ENCODE measurements around the gene TMEM63C.
A peak's percentile ranks its signal among the peaks of the same experiment; 100 is the strongest.

TMEM63C gene

DNA sequence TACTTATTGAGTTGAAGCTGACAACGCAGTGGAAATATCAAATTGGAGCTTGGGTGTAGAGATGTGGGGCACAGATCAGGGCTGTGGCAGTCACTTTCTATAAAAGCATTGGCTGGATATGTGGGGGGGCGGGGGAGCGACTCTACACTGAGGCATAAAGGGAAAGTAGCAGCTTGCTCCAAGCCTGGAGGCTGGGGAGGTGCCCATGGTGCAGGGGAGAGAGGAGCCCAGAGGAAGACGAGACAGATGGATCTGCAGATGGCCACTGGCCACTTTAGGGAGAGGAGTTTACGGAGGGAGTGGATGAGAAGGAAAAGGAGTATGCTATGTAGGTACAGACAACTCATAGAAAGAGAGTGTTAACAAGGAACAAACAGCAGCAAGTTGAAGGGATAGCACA, 102.9 kb downstream of the TMEM63C start:
- no peak for DNase-seq

GRCh38 chr14:77286576-77286975, 105.0 kb downstream of the TMEM63C start:
- no peak for DNase-seq

- DNase-seq: no peak
These were observed 109.1 kb downstream of the TMEM63C start for GRCh38 chr14:77290705-77291104.

DNA sequence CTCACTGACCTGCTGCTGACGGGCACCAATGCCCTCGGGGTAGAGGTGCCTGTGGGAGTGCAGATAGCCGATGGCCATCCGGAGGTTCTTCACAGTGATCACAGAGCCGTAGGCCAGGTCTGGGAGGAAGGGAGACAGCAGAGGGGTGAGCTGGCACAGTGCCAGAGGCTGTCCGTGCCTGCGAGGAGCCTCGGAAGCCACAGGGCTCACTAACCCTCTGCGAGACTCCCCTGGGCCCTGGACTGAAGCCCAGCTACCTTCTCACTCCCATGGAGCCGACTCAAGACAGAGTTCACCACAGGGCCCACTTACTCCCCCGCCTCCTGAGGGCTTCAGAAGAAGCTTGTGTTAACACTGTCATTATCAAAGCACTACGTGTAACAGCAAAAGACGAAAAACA, 114.6 kb downstream of the TMEM63C start:
- no peak for DNase-seq

GRCh38 chr14:77296906-77297305, 115.3 kb downstream of the TMEM63C start:
- DNase-seq: no peak

- DNase-seq: no peak
These were observed 118.2 kb downstream of the TMEM63C start for GRCh38 chr14:77299771-77300170.

DNA sequence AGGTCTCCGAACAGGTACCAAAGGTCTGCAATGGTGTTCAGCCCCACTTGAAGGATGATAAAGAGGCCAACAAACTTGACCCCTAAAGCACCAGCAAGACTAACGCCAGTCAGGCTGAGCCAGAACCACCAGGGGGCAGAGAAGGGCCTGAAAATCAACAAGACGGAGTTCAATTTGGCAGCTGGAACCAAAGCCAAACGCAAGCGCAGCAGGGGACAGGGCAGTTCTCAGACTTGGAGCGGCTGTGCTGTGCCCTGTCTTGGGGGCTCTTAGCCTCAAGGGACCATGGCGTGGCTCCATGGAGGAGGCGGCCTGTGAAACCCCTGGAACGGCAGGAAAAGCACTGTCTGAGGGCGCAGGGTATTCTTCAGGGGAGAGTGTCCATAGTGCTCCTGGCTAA, 119.5 kb downstream of the TMEM63C start:
- DNase-seq: peak; percentile 73

GRCh38 chr14:77302926-77303325, 121.3 kb downstream of the TMEM63C start:
- DNase-seq: peak; percentile 95

- peak; percentile 93 for DNase-seq
These were observed 122.0 kb downstream of the TMEM63C start for GRCh38 chr14:77303417-77304156.

- no peak for DNase-seq
These were observed 124.1 kb downstream of the TMEM63C start for GRCh38 chr14:77305696-77306095.

DNA sequence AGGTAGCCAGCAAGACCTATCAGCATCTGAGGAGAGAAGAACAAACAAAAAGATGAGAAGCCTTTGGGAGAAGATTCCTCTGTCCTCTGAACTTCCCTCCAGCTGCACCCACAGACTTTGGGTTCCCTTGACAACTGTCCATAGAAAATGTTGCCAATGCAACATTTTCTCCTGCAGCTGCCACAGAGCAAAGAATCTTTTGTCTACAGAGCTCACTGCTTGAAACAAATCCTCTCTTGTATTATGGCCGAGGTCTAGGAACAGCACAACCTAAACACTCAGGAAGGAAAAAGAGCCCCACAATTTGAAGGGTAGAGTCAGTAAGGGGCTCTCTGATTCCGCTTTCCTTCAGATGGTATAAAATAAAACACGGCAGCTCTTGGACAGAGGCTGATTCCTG, 124.8 kb downstream of the TMEM63C start:
- DNase-seq: no peak

- DNase-seq: peak; percentile 25
These were observed 125.4 kb downstream of the TMEM63C start for GRCh38 chr14:77306851-77307496.
